Spleen (tissue), 7 donors: ENCODE measurements around the gene P2RY2.

Experiments
- CTCF ChIP-seq, 11 experiments: fragments of 200-600 bp in 7 of 11; fragments of 450-650 bp in 4 of 11; sonication (generic) in 4 of 11; IDR thresholded peaks in 8 of 11; conservative IDR thresholded peaks in 3 of 11; 1 replicate in 7 of 11; 2 replicates in 4 of 11; pipeline versions ENCODE4 v1.4.0 to v1.8.0; 2016 to 2021; ENCODE audit warnings: antibody characterized with exemption in 11 of 11, inconsistent platforms in 4 of 11, mild to moderate bottlenecking in 1 of 11
- POLR2A ChIP-seq, 3 donors: fragments of 450-650 bp; IDR thresholded peaks; one replicate each; pipeline ENCODE4 v1.5.1; 2017; ENCODE audit warnings: antibody characterized with exemption in 3 of 3, mild to moderate bottlenecking in 1 of 3
- donor health status: DM: no; HTN: no; CAD: no; lungs with moderate emphysema.
- donor health status: DM: no; HTN: no; CAD: no.
- donor health status: DM: no; HTN: no; CAD: no.

DNA sequence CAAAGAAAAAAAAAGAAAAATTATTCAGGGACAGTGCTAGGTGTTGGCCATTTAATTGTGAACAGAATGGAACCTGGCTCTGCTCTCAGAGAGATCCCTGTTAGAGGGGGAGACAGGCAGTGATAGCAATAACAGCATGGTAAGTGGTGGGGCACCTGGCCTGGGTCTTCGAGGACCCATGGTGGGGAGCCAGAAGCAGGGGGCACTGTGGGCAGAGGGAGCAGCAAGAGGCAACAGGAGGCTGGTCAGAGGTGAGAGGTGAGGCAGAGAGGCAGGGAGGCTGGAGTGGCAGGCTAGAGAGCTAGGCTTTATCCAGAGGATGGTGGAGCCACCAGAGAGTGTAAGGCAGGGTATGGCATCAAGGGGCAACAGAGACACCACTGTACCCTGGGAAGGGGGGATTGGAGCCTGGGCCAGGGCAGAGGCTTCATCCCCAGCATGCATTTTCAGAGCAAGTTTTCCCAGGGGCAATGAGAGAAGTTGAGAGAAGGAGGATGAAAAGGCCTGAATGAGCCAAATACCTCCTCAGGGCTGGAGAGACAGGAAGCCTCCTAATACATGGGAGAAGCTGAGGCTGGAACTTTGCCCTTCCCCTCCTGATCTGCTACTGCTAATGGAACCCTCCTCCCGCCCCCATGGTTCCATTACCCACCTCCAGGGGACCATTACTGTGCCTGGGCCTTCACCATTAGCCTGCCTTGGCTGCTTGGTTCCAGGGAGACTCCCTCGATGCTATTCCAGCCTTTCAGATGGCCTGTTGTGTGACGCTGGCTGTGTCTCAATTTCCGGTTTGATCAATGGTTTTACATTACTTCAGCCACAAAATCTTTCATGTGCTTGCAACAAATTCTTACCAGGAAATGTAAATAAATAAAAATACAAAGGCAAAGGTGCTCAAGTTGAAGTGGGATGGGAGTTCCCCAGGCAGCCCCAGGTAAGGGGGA is 2.6 kb upstream of the P2RY2 start:
- TF ChIP-seq CTCF (IDR thresholded peaks at IDR 0.05 in 8 of 11, conservative IDR thresholded peaks at IDR 0.05 in 3 of 11) (no peak), POLR2A (IDR thresholded peaks at IDR 0.05) (no peak)
